OCI-LY3 (cell line): ENCODE data around the gene SLC10A6.

Source experiments
- CTCF ChIP-seq: fragments of 200-600, 300-600 bp; sonication (generic); IDR thresholded peaks from 2 replicates; pipeline ENCODE4 v1.5.1; 2014; ENCODE audit warnings: antibody characterized with exemption, low read length, low read depth
- EZH2phosphoT487 ChIP-seq: fragments of 200-600 bp; shearing (Covaris generic); IDR thresholded peaks from 2 replicates; pipeline ENCODE4 v1.6.1; 2018; ENCODE audit warnings: antibody characterized with exemption, mixed run types, low read depth

GRCh38 chr4:86890790-86891189 lies 41.6 kb upstream of the SLC10A6 start:
- no peak for TF ChIP-seq CTCF
- no peak for TF ChIP-seq EZH2phosphoT487
